ENCODE data around the gene KMO. TPM values are rescaled to one million over a fixed set of nuclear protein-coding genes. Genes with fewer than 3 reads are reported as not detected.
A peak's percentile ranks its signal among the peaks of the same experiment; 100 is the strongest.

KMO gene
- 10 to 100 TPM; 25.4 to 57.3 (median 28.3) TPM for total RNA-seq
- long read RNA-seq, full-length matches to known transcripts: 3 of 4 reads
- long read RNA-seq, partial matches to known transcripts: 1 of 4 reads
- long read RNA-seq, other reads (novel, unspliced or antisense): 0 of 4 reads

DNA sequence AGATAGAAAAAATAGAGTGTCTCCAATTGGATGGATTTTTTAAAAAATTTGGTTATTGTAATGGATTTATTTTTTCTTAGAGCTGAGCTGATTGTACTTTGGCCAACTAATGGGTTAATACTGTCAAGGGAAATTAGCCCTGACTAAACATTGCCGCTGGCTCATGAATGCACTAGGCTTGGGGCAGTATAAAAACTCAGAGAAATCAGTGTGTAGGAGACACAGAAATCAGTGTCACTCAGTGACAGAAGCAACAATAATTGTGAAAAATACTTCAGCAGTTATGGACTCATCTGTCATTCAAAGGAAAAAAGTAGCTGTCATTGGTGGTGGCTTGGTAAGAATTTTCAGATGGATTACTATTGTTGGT lies at the start of gene KMO:
TSS of gene KMO (plus strand) at position 217 of the 370 bp plus-strand sequence. CDS start at position 284, 67 bp downstream.
- ATAC-seq: peak; percentile 66 to 78 (median 72)
- no peaks in the 10 kb centered on the region for H3K9me3 ChIP-seq
- intact Hi-C loops (cut with DNase I): no loop called here
- TF ChIP-seq, protein P1, sequence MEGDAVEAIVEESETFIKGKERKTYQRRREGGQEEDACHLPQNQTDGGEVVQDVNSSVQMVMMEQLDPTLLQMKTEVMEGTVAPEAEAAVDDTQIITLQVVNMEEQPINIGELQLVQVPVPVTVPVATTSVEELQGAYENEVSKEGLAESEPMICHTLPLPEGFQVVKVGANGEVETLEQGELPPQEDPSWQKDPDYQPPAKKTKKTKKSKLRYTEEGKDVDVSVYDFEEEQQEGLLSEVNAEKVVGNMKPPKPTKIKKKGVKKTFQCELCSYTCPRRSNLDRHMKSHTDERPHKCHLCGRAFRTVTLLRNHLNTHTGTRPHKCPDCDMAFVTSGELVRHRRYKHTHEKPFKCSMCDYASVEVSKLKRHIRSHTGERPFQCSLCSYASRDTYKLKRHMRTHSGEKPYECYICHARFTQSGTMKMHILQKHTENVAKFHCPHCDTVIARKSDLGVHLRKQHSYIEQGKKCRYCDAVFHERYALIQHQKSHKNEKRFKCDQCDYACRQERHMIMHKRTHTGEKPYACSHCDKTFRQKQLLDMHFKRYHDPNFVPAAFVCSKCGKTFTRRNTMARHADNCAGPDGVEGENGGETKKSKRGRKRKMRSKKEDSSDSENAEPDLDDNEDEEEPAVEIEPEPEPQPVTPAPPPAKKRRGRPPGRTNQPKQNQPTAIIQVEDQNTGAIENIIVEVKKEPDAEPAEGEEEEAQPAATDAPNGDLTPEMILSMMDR (IDR thresholded peaks at IDR 0.05): peak in 1 of 4 donors; percentile 3
- TF ChIP-seq POLR2A (IDR thresholded peaks at IDR 0.05): peak; percentile 81
- H3K36me3 ChIP-seq: no peaks in the 10 kb centered on the region
- H3K4me3 ChIP-seq: peak within 1 kb of the TSS; percentile 32 to 60 (median 51)
- no peaks in the 10 kb centered on the region for H3K27me3 ChIP-seq
- DNase-seq: peak in 1 of 3 donors; percentile 55
- H3K27ac ChIP-seq: peak within 1 kb of the TSS; percentile 78 to 88 (median 86)
- H3K4me1 ChIP-seq: peaks cover 0 to 14% (median 6%) of the 10 kb centered on the region in 4 donors
- 0% methylated on average over 1 of the region's 1 CpG for WGBS (ENCODE audit: insufficient coverage, low coverage, low lambda C conversion rate, missing lambda C conversion rate)

DNA sequence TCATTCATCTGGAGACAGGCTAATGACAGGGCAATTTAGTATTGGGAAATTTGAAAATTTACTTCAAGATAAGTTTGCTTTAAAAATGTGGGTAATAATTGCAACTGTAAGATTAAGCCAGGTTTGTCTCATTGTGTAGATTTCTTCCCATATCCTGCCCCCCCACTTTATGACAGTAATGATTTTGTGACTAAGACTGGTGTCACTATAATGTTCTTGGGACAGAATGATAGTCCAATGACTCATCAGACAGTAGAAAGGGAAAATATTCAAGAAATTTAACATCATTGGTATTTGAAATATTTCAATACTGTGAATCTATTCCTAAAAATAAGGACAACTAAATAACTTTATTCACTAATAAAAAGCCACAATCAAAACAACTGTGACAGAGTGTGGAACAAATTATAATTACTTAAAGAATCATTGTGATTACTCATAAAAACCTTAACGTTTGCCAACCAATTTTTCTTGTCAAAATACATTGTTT lies 49.4 kb upstream of the KMO start:
- ATAC-seq (peak in 1 of 4 donors; percentile 42), DNase-seq (no peak)
- intact Hi-C loops (cut with DNase I): no loop called here
- no peaks in the 10 kb centered on the region for H3K27me3 ChIP-seq
- H3K36me3 ChIP-seq: no peaks in the 10 kb centered on the region
- H3K4me1 ChIP-seq: no peaks in the 10 kb centered on the region
- no peaks in the 10 kb centered on the region for H3K9me3 ChIP-seq
- WGBS (ENCODE audit: insufficient coverage, low coverage, low lambda C conversion rate, missing lambda C conversion rate): 48% methylated on average over 1 of the region's 1 CpG
- TF ChIP-seq, protein P1 (IDR thresholded peaks at IDR 0.05): no peak
- no peak for TF ChIP-seq POLR2A (IDR thresholded peaks at IDR 0.05)
- H3K4me3 ChIP-seq: no peak overlapping the region
- no peak overlapping the region for H3K27ac ChIP-seq

DNA sequence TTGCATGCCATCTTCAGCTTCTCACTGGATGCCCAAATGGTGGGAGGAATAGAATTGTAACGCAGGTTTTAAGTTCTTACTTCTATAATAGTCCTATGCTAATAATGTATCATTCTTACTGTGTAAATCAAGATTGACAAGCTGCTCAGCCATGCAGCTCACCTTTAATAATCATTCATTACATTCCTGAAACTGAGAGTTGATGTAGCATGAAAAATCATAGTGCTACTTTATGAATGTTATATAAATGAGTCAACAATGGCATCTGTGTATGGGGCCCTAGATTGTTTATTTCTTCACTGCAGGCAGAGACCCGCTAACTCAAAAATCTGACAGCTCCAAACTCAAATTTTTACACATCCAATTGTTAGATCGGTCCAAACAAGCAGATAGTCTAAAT lies 47.0 kb upstream of the KMO start:
- no peak overlapping the region for H3K4me3 ChIP-seq
- no peaks in the 10 kb centered on the region for H3K4me1 ChIP-seq
- ATAC-seq (no peak), DNase-seq (no peak)
- intact Hi-C loops (cut with DNase I): no loop called here
- no peaks in the 10 kb centered on the region for H3K9me3 ChIP-seq
- TF ChIP-seq, protein P1 (IDR thresholded peaks at IDR 0.05): no peak
- TF ChIP-seq POLR2A (IDR thresholded peaks at IDR 0.05): no peak
- no peaks in the 10 kb centered on the region for H3K27me3 ChIP-seq
- H3K27ac ChIP-seq: no peak overlapping the region
- no peaks in the 10 kb centered on the region for H3K36me3 ChIP-seq
- WGBS (ENCODE audit: insufficient coverage, low coverage, low lambda C conversion rate, missing lambda C conversion rate): 85% methylated on average over 3 of the region's 3 CpGs

DNA sequence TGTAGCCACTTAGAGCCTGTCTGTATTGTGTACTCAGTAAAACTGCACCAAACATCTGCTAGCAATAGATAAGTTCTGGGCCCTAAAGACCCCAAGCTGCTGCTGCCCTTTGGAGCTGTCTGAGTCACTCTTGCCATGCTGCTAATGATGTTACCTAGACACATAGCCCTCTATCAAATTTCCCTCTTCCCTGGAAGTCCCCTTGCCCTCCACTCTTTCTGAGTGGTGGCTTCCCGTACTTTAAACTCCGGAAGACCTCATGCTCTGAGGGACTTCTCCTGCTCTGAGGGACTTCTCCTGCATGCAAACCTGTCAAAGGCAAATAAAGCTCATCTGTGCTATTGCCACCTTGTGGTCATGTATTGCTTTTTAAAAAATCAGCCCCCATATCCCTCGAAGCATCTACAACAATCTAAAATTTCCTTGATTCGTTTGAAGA lies 46.6 kb upstream of the KMO start:
- intact Hi-C loops (cut with DNase I): no loop called here
- H3K4me1 ChIP-seq: no peaks in the 10 kb centered on the region
- TF ChIP-seq, protein P1 (IDR thresholded peaks at IDR 0.05): peak; percentile 12 to 29 (median 28)
- no peak for TF ChIP-seq POLR2A (IDR thresholded peaks at IDR 0.05)
- H3K36me3 ChIP-seq: no peaks in the 10 kb centered on the region
- ATAC-seq: peak in 3 of 4 donors; percentile 25 to 47 (median 36)
- H3K27me3 ChIP-seq: no peaks in the 10 kb centered on the region
- no peak overlapping the region for H3K4me3 ChIP-seq
- DNase-seq: no peak
- H3K27ac ChIP-seq: no peak overlapping the region
- WGBS (ENCODE audit: insufficient coverage, low coverage, low lambda C conversion rate, missing lambda C conversion rate): 54% methylated on average over 4 of the region's 4 CpGs
- H3K9me3 ChIP-seq: no peaks in the 10 kb centered on the region
